Upper lobe of right lung (tissue), 1 donor: ENCODE results near the gene UNC5B. TPM values are rescaled to one million over a fixed set of nuclear protein-coding genes. Genes with fewer than 3 reads are reported as not detected.

Experiments used
- ATAC-seq: fragments of 200-7000 bp; cut with Tn5 transposase; one replicate; pipeline ENCODE4 v1.9.1; 2020; ENCODE audit warnings: mild to moderate bottlenecking, moderate library complexity
- DNase-seq: peaks from one replicate; pipeline ENCODE4 v3.0.0-alpha.2; 2020
- H3K27ac ChIP-seq: fragments of 200-600 bp; one replicate; pipeline ENCODE4 v1.8.0; 2022
- H3K27me3 ChIP-seq: fragments of 200-600 bp; one replicate; pipeline ENCODE4 v1.8.0; 2022; ENCODE audit warnings: mild to moderate bottlenecking
- H3K36me3 ChIP-seq: fragments of 200-600 bp; one replicate; pipeline ENCODE4 v1.8.0; 2022
- H3K4me1 ChIP-seq: fragments of 200-600 bp; one replicate; pipeline ENCODE4 v1.8.0; 2022
- H3K4me3 ChIP-seq: fragments of 200-600 bp; one replicate; pipeline ENCODE4 v1.8.0; 2022; ENCODE audit warnings: mild to moderate bottlenecking
- H3K9me3 ChIP-seq: fragments of 200-600 bp; one replicate; pipeline ENCODE4 v1.8.0; 2022
- intact Hi-C: fragments of 100-400 bp; cut with DNase I; formaldehyde crosslinking; loops from one replicate; pipeline ENCODE4 v1.11.0; 2022
- total RNA-seq: library from RNA; stranded (reverse); fragmentation: NEBNext Ultra II Directional; extraction: Animal tissue kit (Norgen Biotek cat#: 25700); gene quantifications from one replicate; pipeline ENCODE4 v1.2.1, GENCODE V29; 2021
- TF ChIP-seq, protein P1 (sequence below): fragments of 200-600 bp; IDR thresholded peaks from one replicate; pipeline ENCODE4 v1.8.0; 2022; ENCODE audit warnings: antibody characterized with exemption
- donor health status: DM: no; HTN: yes; CAD: no; lungs with severe emphysema.

Gene UNC5B
- total RNA-seq, 1 donor from 2014 or later, result 16.0 TPM

DNA sequence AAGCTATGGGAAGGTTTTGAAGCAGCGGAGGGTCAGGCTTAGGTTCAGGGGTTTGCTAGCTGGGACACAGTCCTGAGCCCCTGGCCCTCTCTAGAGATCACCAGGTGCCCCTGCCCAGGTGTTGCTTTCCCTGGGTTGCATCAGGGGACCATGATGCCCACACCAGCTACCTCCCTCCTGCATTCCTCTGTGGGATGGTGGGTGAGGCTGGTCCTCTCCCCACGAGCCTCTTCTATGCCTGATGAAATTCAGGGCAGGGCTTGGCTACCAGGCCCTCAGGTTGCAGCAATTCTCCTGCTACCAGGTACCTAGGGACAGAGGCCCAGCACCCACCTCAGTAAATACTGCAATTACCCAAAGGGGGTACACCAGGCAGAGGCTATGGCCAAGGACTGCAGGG, 95.9 kb downstream of the UNC5B start:
- Histone ChIP-seq H3K36me3 (no peaks in the 10 kb centered on the region), H3K27ac (no peak overlapping the region), H3K27me3 (no peaks in the 10 kb centered on the region), H3K9me3 (no peaks in the 10 kb centered on the region), H3K4me1 (no peaks in the 10 kb centered on the region), H3K4me3 (no peak overlapping the region)
- DNase-seq (no peak), ATAC-seq (no peak)
- intact Hi-C loops, result no loop called here
- TF ChIP-seq, protein P1, sequence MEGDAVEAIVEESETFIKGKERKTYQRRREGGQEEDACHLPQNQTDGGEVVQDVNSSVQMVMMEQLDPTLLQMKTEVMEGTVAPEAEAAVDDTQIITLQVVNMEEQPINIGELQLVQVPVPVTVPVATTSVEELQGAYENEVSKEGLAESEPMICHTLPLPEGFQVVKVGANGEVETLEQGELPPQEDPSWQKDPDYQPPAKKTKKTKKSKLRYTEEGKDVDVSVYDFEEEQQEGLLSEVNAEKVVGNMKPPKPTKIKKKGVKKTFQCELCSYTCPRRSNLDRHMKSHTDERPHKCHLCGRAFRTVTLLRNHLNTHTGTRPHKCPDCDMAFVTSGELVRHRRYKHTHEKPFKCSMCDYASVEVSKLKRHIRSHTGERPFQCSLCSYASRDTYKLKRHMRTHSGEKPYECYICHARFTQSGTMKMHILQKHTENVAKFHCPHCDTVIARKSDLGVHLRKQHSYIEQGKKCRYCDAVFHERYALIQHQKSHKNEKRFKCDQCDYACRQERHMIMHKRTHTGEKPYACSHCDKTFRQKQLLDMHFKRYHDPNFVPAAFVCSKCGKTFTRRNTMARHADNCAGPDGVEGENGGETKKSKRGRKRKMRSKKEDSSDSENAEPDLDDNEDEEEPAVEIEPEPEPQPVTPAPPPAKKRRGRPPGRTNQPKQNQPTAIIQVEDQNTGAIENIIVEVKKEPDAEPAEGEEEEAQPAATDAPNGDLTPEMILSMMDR, result no peak

- intact Hi-C loops, result no loop called here
- Histone ChIP-seq H3K27me3 (no peaks in the 10 kb centered on the region), H3K36me3 (no peaks in the 10 kb centered on the region), H3K4me1 (peaks cover 7% of the 10 kb centered on the region), H3K9me3 (no peaks in the 10 kb centered on the region), H3K4me3 (no peak overlapping the region), H3K27ac (no peak overlapping the region)
- ATAC-seq (no peak), DNase-seq (no peak)
- TF ChIP-seq, protein P1, result no peak
Measured at GRCh38 chr10:71308985-71309384, 96.6 kb downstream of the UNC5B start.

DNA sequence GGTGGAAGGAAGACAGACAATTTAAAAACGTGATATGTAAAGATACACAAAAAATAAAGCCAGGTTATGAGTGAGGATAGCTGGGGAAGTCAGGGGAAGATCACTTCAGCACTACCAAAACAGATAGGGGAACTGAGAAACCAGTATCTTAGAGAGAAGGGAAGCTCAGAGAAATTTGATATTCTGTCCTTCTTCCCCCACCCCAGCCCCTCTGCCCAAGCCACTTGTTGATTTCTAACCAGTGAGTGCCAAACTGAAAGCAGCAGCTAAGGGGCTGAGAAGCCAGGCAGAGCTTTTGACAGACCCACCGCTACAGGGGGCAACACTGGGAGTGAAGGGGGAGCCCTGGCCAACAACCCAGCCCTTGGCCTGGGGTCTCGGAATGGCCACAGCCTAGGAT, 97.5 kb downstream of the UNC5B start:
- TF ChIP-seq, protein P1, result no peak
- ATAC-seq (no peak), DNase-seq (no peak)
- H3K27ac ChIP-seq, result no peak overlapping the region
- no peaks in the 10 kb centered on the region for H3K9me3 ChIP-seq
- intact Hi-C loops, result loop anchor here (10.0 kb wide), 1 partner anchor 395 kb away; no protein-coding TSS in a partner anchor
- no peak overlapping the region for H3K4me3 ChIP-seq
- peaks cover 14% of the 10 kb centered on the region for H3K4me1 ChIP-seq
- no peaks in the 10 kb centered on the region for H3K27me3 ChIP-seq
- no peaks in the 10 kb centered on the region for H3K36me3 ChIP-seq

GRCh38 chr10:71312220-71312619, 99.8 kb downstream of the UNC5B start:
- intact Hi-C loops, result loop anchor here (10.0 kb wide), 1 partner anchor 393 kb away; no protein-coding TSS in a partner anchor
- Histone ChIP-seq H3K4me1 (peaks cover 14% of the 10 kb centered on the region), H3K27ac (no peak overlapping the region), H3K4me3 (no peak overlapping the region), H3K27me3 (no peaks in the 10 kb centered on the region), H3K9me3 (no peaks in the 10 kb centered on the region), H3K36me3 (no peaks in the 10 kb centered on the region)
- TF ChIP-seq, protein P1, result no peak
- DNase-seq, result no peak
- ATAC-seq, result no peak

GRCh38 chr10:71312811-71313789, 100.7 kb downstream of the UNC5B start:
- H3K27ac ChIP-seq, result peak overlapping the region; percentile 5
- intact Hi-C loops, result loop anchor here (10.0 kb wide), 1 partner anchor 392 kb away; no protein-coding TSS in a partner anchor
- peaks cover 14% of the 10 kb centered on the region for H3K4me1 ChIP-seq
- no peaks in the 10 kb centered on the region for H3K27me3 ChIP-seq
- H3K4me3 ChIP-seq, result no peak overlapping the region
- DNase-seq, result no peak
- ATAC-seq, result peak; percentile 13
- H3K36me3 ChIP-seq, result no peaks in the 10 kb centered on the region
- no peaks in the 10 kb centered on the region for H3K9me3 ChIP-seq
- TF ChIP-seq, protein P1, result no peak
